HG02623 (cell line): ENCODE measurements around the gene OSBPL1A.

ENCODE experiments used
- ATAC-seq: cut with Tn5 transposase; IDR thresholded peaks from one replicate; pipeline ENCODE4 v1.9.1; 2021; ENCODE audit warnings: moderate library complexity; ENCODE audit not compliant: unreplicated experiment

Gene OSBPL1A

DNA sequence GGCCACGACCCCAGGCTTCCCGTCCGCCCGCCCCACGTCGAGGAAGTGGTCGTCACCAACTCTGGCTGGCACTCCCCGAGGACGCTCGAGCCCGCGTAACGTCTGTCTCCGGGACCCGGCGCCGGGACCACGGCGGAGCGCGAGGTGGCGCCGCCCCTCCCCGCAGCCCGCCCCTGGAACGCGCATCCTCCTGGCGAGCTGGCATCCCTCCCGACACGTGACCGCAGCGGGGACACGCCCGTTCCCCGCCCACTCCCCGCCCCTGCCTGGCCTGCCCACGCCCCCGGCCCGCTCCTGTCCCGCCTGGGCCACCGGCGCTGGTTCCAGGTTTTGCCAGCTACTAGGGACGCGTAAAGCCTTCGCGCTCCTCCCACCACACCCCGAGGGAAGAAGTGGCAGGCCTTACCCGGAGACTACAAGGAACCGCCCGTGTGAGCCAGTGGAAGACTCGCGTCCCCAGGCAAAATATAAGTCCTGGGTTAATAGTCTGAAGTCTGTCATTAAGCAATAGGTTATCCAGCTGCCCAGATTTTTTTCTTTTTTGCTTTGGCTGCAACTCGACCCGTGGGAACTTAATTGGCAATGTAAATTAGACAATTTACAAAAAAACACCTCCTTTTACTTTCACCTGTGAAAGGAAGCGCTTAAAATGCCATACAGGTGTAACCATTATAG lies at the start of gene OSBPL1A:
Gene OSBPL1A (minus strand): TSS at position 131 of the 675 bp plus-strand sequence. CDS start 20,291 bp downstream, outside the sequence.
- no peak for ATAC-seq

DNA sequence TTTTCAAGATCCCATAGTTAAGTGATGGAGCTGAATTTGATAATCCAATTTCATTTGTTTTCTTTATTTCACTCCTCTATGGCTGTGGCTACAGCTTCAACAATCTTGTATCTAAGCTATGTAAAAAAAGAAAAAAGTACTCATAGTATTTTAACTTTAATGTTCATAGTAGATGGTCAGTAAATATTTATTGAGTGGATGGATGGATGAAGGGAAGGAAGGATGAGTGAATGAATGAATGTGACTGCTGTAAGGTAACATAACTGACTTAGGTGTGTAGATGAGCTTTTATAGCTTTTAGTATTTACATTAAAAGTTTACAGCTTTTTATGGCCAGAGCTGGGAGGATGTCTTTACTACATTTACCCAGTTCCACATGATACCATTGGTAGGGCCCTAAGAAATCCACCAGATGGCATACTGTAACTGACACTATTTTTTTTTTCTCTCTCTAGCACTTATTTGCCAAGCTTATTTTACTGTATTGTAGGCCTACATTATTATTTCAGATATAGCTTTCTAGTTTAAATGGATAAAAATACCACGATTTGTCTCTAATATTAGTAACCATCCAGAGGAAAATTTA lies 49.4 kb upstream of the OSBPL1A start:
- no peak for ATAC-seq

DNA sequence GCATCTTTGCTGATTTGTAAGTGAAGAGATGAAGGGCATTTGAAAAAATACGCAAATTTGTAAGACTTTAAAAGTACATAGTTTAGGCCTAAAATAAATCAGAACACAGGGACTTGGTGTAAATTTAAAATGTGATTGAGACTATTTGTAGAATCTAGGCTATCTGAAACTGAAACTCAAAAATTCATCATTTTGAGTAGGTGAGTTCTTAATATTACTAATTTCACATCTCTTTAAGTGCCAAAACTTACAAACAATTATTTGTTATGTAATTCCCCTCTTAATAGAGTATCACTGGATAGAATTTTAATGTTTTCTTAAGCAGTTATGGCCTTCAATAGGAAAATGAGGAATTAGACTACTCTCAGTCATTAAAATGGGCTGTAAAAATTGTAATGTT lies 48.8 kb upstream of the OSBPL1A start:
- peak; percentile 65 for ATAC-seq

DNA sequence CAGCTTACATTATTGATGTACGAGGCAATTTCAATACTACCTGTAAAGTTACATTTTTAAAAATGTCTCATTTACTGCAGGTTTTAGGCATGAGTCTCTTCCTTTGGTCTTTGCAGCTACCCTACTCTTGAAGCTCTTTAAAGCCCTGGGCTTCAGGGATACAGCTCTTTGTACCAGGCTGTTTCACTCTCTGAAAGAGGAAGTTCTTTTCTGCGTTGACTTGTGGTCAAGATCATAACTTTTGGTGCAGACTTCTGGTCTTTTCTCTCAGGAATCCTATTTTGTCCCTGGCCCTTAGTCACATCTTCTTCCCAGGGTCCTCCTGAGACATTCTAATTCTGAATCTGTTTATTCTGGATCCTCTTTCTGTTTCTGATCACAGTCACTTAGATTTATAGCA lies 46.2 kb upstream of the OSBPL1A start:
- peak; percentile 60 for ATAC-seq

DNA sequence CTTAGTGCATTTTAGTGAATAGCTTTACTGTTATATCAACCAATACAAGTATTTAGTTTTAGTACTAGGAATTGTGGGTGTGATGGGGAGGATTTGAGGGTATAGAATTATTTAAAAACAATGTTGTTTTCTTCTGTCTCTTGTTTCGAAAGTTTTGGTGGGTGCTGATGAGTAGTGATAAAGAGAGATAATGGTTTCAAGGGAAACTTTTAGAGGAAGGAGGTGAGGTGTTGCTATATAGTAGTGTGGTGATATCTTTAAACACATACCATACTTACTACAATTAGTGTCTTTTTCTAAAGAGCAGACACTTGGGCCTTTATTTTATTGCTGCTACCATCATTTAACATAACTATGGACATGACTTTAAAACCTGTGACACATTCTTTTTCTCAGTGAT lies 39.3 kb upstream of the OSBPL1A start:
- ATAC-seq = no peak

DNA sequence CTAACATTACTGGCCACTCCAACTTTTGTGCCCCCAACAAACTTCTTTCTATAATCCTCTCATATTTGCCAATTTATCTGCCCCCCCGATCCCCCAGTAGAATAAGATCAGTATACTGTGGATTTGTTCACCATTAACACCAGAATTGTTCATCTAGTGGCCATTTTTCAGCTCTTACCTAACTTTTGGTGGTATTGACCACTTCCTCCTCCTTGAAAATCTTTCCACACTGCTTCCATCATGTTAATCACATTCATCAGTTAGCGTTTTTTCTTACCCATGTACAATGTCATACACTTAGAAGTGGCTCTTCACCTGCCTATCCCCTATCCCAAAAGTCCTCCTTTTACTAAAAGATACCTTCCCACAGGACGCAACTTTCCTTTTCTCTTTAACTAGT lies 35.0 kb upstream of the OSBPL1A start:
- ATAC-seq = no peak

DNA sequence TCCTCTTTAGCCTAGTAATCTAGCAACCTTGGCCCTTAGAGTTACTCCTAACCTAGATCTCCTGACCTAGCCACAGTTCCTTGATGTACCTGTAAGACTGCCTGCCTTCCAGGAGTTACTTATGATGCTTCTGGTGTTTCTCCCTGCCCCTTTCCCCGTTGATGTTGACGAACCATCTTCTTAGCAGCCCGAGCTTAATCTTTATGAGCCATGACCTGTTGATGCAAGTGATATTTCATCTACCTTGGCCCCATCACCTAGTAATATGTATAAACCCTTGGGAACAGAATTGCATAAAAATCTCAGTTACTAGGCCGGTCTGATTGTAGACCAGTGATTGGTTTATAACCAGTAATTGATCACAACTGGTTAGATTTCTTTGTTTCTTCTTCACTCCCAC lies 31.6 kb upstream of the OSBPL1A start:
- ATAC-seq = no peak

DNA sequence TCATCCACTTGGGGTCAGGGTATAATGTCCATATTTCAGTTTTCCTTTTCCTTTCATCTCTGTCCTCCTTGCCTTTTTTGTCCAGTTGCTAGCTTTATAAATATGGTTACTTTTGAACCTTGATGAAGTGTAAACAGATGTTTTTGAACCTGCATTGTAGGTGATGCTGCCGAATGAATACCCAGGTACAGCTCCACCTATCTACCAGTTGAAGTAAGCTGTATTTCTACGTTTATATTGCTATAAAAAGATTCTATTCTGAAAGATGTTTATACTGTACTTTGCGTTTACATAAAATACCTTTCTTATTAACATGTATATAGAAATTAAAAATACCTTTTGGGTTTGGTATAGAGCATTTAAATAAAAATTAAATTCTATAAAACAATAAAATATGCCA lies 31.1 kb upstream of the OSBPL1A start:
- no peak for ATAC-seq

DNA sequence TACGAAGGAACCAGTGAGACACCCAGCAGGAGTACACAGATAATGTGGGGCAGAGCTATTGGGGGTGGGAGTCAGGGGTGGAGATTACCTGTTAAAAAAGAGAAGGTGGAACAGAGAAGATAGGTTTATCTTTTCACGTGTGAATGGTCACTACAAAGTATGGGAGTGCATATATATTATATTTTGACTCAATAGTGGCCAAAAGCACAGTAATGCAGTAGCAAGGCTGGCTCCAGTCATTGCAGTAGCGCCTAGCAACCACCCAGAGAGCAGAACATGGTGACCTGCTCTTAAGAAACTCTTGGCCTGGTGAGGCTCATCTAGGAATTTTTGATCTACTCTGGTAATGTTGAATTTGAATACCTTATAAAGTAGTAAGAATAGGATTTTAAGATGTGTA lies 29.9 kb upstream of the OSBPL1A start:
- no peak for ATAC-seq

DNA sequence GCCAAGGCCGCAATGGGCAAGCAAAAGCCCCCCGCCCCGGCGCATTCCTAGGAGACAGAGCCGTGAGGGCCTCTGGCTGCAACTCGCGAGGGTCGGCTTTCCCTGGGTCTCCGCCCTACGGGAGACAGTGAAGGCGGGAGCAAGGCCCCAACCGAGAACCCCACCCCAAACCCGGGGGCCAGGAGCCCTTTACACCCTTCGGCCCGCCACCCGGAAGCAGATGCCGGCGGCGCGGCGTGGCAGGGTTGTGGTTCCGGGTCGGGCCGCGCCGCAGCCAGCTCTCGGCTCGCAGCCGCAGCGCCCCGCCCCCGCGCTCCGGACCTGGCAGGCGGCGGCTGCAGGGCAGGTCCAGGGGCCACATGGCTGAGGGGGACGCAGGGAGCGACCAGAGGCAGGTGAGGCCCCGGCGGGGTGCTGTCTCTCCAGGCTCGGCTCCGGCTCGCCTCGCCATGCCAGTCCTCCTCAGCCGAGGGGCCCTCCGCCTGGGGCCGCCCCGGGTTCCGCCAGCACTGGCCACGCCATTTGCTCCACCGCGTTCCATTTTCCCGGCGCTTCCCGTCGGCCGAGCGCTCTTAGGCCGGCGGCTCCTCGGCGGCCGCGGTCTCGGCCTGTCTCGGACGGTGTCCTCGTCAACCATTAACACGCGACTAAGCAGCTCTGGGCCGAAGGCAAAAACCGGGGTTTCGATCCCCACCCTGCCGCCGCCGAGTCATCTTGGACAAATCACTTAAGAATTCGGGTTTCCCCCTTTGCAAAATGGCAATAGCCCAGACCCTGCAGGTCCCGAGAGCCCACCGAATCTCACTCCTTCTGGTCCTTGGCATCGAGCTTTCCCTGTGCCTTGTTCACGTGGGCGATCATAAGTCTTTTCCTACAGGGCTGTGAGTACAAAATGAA lies 29.0 kb upstream of the OSBPL1A start, which contains the start of gene IMPACT:
Gene IMPACT (plus strand): TSS at position 273 of the 897 bp plus-strand sequence. CDS start 87 bp downstream, at position 360.
- ATAC-seq = peak; percentile 89

DNA sequence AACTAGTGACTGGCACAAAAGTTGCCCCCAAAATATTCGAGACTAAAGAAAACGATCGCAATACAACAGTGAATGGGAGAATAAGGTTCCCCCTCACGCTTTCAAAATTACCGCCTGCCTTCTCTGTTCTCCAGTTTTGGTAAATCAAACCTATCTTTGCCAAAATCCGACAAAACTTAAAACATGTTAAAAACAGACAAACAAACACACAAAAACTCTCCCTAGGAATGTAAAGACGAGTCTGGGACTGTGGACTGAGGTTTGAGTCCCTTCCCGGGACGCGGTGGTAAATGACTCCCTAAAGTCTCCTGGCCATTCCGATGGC lies 28.4 kb upstream of the OSBPL1A start:
- ATAC-seq = no peak

DNA sequence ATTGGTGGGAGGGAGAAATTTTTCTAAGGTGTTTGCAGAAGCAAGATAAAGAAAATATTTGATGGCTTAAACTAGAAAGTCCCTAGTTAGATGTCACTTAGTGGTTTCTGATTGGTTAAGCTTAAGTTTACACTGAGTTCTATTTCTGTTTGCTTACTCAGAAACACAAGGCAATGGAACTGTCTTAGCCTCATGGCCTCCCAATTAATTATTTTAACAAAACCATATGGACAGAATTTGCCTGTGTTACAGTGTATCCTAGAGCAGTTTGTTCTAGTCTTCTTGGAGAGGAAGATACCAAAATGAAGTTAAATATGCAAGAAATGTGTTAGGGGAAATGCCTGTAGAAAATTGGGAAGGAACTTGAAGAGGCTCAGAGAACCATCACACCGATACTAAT lies 24.2 kb upstream of the OSBPL1A start:
- ATAC-seq = no peak

DNA sequence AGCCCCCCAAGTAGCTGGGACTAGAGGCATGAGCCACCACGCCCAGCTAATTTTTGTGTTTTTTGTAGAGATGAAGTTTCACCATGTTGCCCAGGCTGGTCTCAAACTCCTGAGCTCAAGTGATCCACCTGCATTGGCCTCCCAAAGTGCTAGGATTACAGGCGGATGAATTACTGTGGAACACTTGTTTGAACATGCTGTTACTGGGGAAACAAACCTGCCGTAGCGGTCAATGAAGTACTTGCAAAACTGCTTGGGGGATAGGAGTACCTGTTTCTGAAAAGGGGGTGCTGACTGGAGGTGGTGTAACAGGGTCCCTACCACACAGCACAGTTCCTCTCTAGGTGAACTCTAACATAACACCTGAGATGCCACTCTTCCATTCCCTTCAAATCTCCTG lies 22.9 kb upstream of the OSBPL1A start:
- ATAC-seq = no peak

DNA sequence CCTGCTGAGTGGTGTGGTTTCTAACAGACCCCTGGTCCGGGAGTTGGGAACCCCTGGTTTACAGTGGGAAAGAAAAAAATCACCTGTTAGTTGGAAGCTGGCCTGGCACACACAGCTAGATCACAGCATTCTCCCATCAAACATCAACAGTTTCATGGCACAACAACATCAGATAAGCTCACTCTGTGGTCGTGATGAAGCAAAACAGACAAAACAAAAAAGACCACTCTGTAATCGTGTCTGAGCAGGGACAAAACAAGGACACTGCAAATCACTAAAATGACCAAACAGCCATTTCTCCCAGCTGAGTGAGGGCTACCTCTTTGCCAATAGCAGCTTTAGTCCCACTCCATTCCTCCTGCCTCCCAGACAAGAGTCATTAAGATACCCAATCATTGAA lies 19.9 kb upstream of the OSBPL1A start:
- ATAC-seq = no peak

DNA sequence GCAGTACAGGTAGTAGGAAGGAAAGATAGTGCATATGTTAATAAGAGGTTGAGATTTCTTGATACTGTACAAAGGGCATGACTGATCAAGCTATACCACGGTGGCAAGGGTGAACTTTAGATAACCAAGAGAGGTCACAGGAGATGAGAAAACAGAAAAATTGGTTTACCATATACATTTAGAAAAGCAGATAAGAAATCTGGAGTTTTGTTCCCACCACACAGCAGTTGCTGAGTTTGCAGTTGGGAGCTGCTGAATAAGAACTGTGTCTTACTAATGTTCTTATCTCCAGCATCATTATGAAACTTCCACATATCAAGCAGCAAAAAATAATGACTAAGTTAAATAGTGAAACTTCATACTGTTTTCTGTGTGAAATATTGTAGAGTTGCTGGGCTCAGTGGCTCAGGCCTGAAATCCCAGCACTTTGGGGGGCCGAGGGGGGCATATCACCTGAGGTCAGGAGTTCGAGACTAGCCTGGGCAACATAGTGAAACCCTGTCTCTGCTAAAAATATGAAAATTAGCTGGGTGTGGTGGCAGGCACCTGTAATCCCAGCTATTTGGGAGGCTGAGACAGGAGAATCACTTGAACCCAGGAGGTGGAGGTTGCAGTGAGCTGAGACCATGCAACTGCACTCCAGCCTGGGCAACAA lies 16.9 kb upstream of the OSBPL1A start:
- ATAC-seq = no peak

DNA sequence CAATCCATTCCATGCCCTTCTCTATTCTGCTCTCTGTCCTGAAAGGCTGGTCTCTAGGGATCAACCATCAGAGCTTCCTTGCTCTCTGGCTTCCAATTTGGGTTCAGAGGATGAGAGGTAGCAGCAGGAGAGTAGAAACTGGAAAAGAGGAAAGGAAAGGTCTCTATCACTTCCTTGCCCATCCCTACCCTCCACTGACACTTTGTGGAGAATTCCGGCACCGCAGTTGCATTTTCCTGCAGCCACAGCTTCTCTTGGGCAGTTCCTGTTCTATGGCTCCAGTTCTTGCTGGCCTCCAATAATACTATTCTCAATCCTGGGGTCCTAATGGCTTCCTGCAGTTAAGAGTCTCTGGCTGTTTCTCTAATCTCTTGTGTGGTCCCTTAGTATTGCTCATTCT lies 15.5 kb upstream of the OSBPL1A start:
- no peak for ATAC-seq

DNA sequence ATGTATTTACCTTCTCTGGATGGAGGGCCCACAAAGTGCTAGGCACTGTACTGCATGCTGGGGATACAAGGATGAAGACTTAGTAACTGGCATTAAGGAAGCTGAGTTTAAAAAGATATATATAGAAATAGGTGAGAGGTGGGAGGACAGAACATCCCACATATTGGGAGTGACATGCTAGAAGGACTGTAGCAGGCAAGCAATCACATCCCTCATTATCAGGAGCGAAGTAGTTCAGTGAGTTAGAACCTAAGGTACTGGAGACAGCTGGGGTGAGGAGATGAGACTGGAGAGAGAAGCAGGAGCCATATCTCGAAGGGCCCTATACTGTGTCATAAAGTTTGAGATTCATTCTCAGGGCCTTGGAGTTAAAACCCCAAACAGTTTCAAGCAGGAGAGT lies 10.9 kb upstream of the OSBPL1A start:
- ATAC-seq = no peak

DNA sequence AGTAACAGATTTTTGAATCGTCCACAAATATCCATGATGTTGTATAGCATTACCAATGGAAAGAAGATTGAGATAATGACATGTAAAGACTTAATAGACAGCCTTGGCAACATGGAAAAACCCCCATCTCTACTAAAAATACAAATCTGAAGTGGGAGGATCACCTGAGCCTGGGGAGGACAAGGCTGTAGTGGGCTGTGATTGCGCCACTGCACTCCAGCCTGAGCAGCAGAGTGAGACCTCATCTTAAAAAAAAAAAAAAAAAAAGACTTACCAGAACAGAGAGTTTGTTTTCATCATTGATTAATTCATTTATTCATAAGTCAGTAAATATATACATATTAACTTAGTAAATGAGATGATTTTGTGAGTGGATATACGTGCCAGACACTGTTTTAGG lies 7.0 kb upstream of the OSBPL1A start:
- ATAC-seq = no peak

DNA sequence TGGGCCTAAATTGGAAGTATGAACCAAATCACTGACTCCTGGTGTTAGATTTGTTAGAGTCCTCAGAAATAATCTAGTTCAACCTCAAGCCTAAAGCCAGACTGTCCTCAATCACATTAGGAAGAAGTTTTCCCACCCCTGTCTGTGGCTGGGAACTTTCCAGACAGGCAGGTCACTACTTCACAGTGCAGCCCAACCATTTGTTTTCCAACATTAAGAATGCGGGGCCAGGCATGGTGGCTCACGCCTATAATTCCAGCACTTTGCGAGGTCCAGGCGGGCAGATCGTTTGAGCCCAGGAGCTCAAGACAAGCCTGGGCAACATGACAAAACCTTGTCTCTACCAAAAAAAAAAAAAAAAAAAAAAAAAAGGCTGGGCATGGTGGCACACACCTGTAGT lies 5.5 kb upstream of the OSBPL1A start:
- no peak for ATAC-seq

DNA sequence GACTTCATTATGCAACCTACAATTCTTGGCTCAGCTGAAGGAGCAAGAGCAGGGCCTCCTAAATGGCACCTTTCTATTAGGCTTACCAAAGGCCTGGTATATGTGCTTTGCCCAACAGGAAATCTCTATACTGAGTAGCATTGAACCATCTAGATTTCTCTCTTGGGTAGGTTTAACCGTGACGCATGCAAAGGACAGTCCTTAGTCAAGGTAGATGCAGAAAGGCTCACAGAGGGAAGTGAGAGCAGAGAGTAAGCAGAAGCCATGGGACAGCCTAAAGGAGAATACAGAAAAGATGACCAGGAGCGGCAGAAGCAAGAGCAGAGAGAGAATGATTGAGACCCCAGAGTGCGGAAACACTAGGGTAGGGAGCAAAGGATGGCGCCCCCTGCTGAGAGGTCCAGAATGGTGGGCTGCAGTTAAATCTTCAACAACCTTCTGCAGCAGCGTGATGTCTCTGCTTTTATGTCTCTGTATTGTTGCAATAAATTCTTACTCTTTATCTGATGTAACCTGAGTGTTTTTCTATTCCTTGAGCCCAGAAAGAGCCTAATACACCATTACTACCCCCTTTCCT lies 4.7 kb upstream of the OSBPL1A start:
- no peak for ATAC-seq

DNA sequence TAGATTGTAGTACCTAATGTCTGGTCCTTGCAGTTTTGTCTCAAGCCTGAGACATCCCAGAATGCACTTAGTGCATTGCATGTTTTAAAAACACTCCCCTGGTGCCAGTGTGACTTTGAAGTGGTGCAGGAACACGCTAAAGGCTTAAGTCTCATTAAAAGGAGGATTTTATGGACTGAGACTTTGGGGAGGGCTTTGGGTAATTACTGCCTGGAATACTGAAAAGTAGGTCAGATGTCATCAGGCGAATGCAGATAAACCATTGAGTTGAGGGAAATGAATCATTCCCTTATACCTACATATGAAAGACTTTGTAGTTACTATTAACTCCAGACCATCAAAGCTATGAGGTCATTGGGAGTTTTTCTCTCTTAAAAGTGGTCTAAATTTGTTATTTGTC lies 3.0 kb upstream of the OSBPL1A start:
- ATAC-seq = no peak
